DMS 273 (cell line): ENCODE results near the gene B3GLCT.
"Not testable (repeated sequence)": the region's sequence is repeated elsewhere in the genome, so short reads cannot be mapped to it uniquely, and the experiment has no call there.

ENCODE experiments used
- DNase-seq: peaks from one replicate; lab custom pipeline; 2025; ENCODE audit not compliant: unreplicated experiment; lab: John Stamatoyannopoulos, UW

The B3GLCT gene

GRCh38 chr13:31199849-31200636, at the start of gene B3GLCT:
Gene B3GLCT, plus strand, starts transcription at chr13:31199975. Its CDS starts 110 bp downstream, at chr13:31200085.
- DNase-seq: peak; percentile 87

DNA sequence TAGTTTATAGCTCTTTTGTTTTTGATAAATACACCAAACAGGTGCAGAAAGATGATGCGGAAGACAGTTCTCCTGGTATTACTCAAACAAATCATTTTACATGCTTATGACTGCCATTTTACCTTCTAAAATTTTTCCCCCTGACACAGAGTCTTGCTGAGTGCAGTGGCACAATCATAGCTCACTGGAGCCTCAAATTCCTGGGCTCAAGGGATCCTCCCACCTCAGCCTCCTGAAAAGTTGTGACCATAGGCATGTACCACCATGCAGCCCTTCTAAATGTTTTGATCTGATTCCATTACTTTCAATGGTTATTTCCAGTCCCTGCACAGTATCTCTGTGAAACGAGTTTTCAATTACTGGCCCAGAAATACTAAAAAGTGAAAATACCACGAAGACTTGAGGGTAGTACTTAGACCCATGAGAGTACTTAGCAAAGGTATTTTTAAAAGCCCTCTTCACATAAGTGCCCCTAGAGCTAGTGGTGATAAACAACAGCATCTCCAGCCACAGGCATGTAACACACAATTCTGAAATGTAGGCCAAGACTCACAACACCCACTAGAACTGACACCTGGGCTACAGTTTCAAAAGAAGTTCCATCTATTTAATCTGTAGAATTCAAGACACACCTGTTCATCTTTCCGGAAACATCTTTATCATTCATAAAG, 49.3 kb upstream of the B3GLCT start:
- DNase-seq: no peak

DNA sequence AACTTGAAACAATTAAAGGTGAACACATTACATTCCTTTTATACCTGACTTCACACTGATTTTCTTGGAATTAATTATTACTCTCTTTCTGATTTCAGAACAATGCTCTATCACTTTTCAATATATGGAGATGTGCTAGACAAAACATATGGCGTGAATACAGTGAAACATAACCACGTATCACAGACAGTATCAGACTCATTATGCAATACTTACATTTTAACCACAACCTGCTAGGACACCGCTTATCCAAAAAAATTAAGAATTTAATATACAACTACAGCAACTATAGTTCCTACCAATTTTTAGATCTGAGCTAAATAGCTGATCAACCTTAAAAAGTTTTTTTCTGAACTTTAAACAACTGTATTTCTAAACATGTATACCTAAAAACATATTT, 47.9 kb upstream of the B3GLCT start:
- DNase-seq: no peak

GRCh38 chr13:31154939-31155338, 44.8 kb upstream of the B3GLCT start:
- no peak for DNase-seq

- DNase-seq: no peak
These were observed 40.5 kb upstream of the B3GLCT start for GRCh38 chr13:31159306-31159705.

- peak; percentile 68 for DNase-seq
These were observed 38.8 kb upstream of the B3GLCT start for GRCh38 chr13:31160857-31161556.

- DNase-seq: peak; percentile 95
These were observed 38.1 kb upstream of the B3GLCT start, which contains the start of gene HSPH1 for GRCh38 chr13:31161557-31162150. Gene HSPH1, minus strand, starts transcription at chr13:31161904. Its CDS starts 322 bp downstream, at chr13:31161582.

DNA sequence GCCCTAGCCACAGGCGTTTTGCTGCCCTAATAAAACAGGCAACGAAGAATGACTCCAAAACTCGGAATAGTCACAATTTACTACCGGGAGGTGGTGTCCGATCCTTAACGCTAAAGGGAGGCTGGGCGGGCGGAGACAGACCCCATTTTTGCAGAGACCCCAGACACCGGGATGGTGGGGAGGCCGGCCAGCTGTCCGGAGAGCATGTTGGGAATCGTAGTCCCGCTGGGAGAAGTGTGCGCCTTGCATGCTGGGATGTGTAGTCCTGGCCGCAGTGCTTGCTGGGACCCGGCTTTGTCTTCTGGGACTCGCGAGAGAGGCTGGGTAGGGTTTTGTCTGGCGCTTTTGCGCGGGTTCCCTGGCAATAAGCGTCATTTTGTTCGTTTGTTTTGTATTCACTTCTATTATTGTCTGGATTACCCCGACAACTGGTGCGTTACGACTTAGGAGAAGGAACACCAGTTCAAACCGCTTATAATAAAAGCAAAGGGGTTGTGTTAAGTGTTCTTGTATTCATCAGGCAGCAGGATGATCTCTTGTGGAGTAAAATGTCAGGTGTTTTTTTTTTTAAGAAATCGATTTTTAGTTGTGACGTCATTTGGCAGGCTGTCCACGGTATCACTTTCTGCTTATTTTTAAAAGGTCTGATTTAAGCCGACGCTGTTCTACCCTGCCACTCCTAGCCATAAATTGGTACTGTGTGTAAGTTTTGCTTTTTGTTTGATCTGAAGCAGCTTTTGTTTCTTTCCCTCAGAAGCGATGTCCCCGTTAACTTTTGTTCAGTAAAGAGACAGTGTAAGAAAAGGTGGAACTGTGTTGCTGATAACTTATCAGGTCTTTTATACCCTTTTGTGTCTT, 37.4 kb upstream of the B3GLCT start:
- peak; percentile 96 for DNase-seq

DNA sequence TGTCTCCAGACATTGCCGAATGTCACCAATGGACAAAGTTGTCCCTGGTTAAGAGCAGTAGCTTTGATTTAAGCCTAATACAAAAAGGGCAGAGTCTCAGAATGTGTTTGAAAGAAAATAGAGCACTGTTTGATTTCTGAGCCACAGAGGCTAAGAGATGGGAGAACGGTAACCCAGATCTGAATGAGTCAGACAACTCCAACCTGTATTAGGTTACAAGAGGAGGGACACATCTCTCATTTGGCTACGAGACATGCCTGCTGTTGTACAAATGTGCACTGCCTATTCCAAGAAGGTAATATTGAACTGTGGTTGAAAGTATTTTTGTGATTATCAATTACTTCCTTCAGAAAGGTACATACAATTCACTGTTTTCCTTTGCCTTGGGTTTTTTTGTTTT, 33.2 kb upstream of the B3GLCT start:
- peak; percentile 27 for DNase-seq

- no peak for DNase-seq
These were observed 32.3 kb upstream of the B3GLCT start for GRCh38 chr13:31167490-31167889.

- DNase-seq: no peak
These were observed 31.6 kb upstream of the B3GLCT start for GRCh38 chr13:31168166-31168565.

DNA sequence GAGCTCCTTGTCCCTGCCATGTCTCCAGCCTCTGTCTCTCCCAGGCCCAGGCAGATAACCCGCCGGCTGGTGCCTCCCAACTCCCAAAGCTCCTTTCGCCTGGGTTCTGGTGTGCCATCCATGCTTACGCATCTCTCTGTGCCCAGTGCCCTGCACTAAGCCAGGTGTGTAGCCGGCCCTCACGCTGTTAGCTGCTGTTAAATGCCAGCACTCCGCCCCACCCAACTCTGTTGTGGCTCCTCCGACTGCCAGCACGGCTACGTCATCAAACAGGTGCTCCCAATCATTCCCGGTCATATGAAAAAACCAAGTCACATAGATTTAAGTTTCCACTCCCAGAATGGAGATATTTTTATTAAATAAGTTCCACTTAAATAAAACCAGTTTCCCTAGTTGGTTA, 31.0 kb upstream of the B3GLCT start:
- no peak for DNase-seq

DNA sequence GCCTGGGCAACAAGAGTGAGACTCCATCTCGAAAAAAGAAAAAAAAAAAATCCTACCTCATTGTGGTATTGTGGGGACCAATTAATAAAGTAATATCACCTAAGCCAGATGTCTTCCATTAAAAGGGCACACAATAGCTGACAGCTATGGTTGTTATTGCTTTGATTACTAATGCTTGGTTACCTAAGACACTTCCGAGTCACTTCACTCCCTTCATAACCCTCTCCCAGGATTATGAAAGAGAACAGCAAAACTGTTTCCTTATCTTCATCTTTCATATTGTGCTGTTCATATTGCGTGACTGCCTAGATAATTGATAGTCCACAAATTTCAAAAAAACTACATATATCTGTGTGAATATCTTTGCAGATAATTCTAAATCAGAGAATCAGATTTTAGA, 27.8 kb upstream of the B3GLCT start:
- no peak for DNase-seq

- no peak for DNase-seq
These were observed 27.2 kb upstream of the B3GLCT start for GRCh38 chr13:31172535-31172934.

- peak; percentile 20 for DNase-seq
These were observed 25.8 kb upstream of the B3GLCT start for GRCh38 chr13:31174018-31174417.

DNA sequence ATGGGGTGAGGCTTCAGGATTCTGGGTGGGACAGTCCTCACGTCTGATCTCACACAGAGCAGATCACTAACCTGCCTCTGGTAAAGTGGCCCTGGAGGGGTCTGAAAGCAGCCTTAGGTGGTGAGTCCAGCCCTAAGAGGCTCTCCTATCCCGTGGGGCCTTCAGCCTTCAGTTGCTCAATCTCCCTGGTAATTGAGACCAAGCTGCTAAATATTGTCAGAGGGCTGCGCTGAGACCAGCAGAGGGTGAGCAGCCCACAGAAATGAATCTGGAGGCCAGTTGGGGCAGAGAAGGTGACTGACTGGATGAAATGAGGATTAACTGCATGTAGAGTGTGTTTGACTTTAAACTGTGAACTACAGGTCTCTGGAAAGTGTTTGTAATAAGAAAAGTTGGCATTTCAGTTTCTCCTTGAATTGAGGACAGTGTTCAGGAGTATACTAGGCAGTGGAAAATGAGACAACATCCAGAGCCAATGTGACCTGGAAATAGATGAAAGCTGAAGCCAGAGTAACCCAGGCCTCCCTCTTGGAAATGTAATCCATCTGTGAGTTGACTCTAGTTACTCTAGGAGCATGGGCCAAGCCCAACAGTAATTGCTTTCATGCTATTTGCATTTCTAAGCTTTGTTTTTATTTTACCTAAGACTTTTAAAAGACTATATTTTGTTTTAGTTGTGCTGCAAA, 23.8 kb upstream of the B3GLCT start:
- peak; percentile 19 for DNase-seq

- not testable (repeated sequence) for DNase-seq
These were observed 21.8 kb upstream of the B3GLCT start for GRCh38 chr13:31177813-31178495.

- no peak for DNase-seq
These were observed 20.5 kb upstream of the B3GLCT start for GRCh38 chr13:31179241-31179640.

- DNase-seq: no peak
These were observed 20.0 kb upstream of the B3GLCT start for GRCh38 chr13:31179754-31180153.
